AG04450 (cell line): ENCODE data around the gene PIK3C2B. TPM values are rescaled to one million over a fixed set of nuclear protein-coding genes. Genes with fewer than 3 reads are reported as not detected.

Experiments used
- CTCF ChIA-PET: fragments of 300-600, 350-600 bp; formaldehyde crosslinking; extraction: SDS; loops from one replicate; lab custom pipeline; 2022; ENCODE audit warnings: antibody characterized with exemption, inconsistent platforms; lab: Charles Lee
- POLR2A ChIA-PET: fragments of 350-600 bp; formaldehyde crosslinking; extraction: SDS; loops from one replicate; lab custom pipeline; 2021; ENCODE audit warnings: antibody characterized with exemption, inconsistent platforms; lab: Yijun Ruan, JAX
- DNase-seq: peaks from one replicate; pipeline ENCODE4 v3.0.0-alpha.2; 2011; ENCODE audit warnings: low read depth, low spot score
- H3K27ac ChIP-seq: one replicate; pipeline ENCODE4 v1.5.1; 2012; ENCODE audit warnings: low read depth, low read length, control low read depth
- H3K27me3 ChIP-seq: one replicate; pipeline ENCODE4 v1.6.0; 2012; ENCODE audit warnings: low read length; ENCODE audit not compliant: control insufficient read depth, insufficient read depth
- H3K4me3 ChIP-seq: 2 replicates; pipeline ENCODE4 v1.5.1; 2011; ENCODE audit warnings: mild to moderate bottlenecking, low read depth, low read length, control low read depth
- H3K9me3 ChIP-seq: 2 replicates; pipeline ENCODE4 v1.5.1; 2012; ENCODE audit warnings: low read length; ENCODE audit not compliant: control insufficient read depth, insufficient read depth
- polyA plus RNA-seq: library from polyadenylated mRNA; depleted of rRNA; stranded (reverse); fragments of >200 nt; gene quantifications from 2 replicates; pipeline ENCODE4 v1.2.3, GENCODE V29; 2011
- TF ChIP-seq, protein P1 (sequence below): IDR thresholded peaks from 2 replicates; pipeline ENCODE4 v1.5.1; 2011; ENCODE audit warnings: low read depth, low read length, control low read depth, inconsistent platforms

PIK3C2B gene
- polyA plus RNA-seq, 1 experiment: 4.9 TPM

GRCh38 chr1:204502241-204502640 lies 7.6 kb upstream of the PIK3C2B start:
- Histone ChIP-seq H3K9me3 (no peaks in the 10 kb centered on the region), H3K27ac (no peak overlapping the region), H3K27me3 (peaks cover 7% of the 10 kb centered on the region), H3K4me3 (no peak overlapping the region)
- ChIA-PET POLR2A (no interaction called here), CTCF (interaction anchor here (0.6 to 19.8 kb wide), 13 partner anchors 9 to 630 kb away, joined by 3 to 483 read pairs (median 11); partner anchors contain the start of gene PIK3C2B)
- DNase-seq: no peak
- TF ChIP-seq, protein P1, sequence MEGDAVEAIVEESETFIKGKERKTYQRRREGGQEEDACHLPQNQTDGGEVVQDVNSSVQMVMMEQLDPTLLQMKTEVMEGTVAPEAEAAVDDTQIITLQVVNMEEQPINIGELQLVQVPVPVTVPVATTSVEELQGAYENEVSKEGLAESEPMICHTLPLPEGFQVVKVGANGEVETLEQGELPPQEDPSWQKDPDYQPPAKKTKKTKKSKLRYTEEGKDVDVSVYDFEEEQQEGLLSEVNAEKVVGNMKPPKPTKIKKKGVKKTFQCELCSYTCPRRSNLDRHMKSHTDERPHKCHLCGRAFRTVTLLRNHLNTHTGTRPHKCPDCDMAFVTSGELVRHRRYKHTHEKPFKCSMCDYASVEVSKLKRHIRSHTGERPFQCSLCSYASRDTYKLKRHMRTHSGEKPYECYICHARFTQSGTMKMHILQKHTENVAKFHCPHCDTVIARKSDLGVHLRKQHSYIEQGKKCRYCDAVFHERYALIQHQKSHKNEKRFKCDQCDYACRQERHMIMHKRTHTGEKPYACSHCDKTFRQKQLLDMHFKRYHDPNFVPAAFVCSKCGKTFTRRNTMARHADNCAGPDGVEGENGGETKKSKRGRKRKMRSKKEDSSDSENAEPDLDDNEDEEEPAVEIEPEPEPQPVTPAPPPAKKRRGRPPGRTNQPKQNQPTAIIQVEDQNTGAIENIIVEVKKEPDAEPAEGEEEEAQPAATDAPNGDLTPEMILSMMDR: no peak

- H3K4me3 ChIP-seq: no peak overlapping the region
- CTCF ChIA-PET: interaction anchor here (1.0 to 19.8 kb wide), 6 partner anchors 56 to 136 kb away, joined by 3 to 483 read pairs (median 12); no protein-coding TSS in a partner anchor
- TF ChIP-seq, protein P1: no peak
- no peak overlapping the region for H3K27ac ChIP-seq
- no peak for DNase-seq
- no peaks in the 10 kb centered on the region for H3K9me3 ChIP-seq
- POLR2A ChIA-PET: interaction anchor here (1.8 kb wide), 1 partner anchor 49 kb away, joined by 4 read pairs; no protein-coding TSS in a partner anchor
- H3K27me3 ChIP-seq: peaks cover 15% of the 10 kb centered on the region
These were observed 5.2 kb upstream of the PIK3C2B start for GRCh38 chr1:204499511-204500468.

DNA sequence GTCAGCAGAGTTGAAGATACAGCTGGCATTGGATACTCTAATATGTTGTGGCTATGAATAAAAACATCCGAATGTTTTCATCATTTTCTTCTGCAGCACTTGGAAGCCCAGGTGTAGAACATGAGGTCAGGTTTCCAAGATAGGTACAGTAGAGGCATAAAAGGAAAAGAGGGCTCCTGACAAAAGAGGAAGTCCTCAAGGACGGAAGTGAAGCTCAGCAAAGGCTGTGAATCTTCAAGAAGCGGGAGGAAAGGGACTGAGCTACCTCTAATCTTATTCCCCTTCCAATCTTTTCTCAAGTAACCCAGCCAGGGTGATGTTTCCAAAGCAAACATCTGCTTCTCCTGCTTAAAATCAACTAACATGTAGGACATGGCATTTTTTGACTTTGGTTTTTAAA lies 4.4 kb upstream of the PIK3C2B start:
- TF ChIP-seq, protein P1: no peak
- H3K27ac ChIP-seq: no peak overlapping the region
- CTCF ChIA-PET: interaction anchor here (0.6 to 19.8 kb wide), 6 partner anchors 20 to 100 kb away, joined by 3 to 483 read pairs (median 6); no protein-coding TSS in a partner anchor
- no peak for DNase-seq
- H3K4me3 ChIP-seq: no peak overlapping the region
- POLR2A ChIA-PET: no interaction called here
- H3K27me3 ChIP-seq: peaks cover 15% of the 10 kb centered on the region
- no peaks in the 10 kb centered on the region for H3K9me3 ChIP-seq

DNA sequence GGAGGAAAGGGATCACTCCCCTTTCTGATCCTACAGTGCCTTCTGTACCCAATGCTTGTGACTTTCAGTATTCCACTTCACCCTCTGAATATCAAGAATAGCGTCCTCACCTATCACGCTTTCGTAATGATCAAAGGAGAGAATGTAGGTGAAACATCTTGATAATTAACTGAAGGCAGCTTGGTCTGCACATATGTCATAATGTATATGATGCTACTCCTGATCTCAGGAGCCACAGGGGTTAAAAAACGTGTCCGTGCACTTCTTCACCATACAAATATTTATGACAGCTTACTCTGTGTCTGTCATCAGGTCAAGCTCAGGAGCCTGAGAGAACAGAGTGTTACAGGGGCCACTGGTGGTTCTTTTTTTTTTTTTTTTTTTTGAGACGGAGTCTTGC lies 1.2 kb upstream of the PIK3C2B start:
- Histone ChIP-seq H3K9me3 (no peaks in the 10 kb centered on the region), H3K27ac (no peak overlapping the region), H3K4me3 (no peak overlapping the region), H3K27me3 (peaks cover 15% of the 10 kb centered on the region)
- CTCF ChIA-PET: interaction anchor here (0.7 to 19.8 kb wide), 5 partner anchors 8 to 97 kb away, joined by 5 to 483 read pairs (median 6); no protein-coding TSS in a partner anchor
- no peak for DNase-seq
- POLR2A ChIA-PET: no interaction called here
- TF ChIP-seq, protein P1: no peak
